HG02938 (cell line): ENCODE measurements around the gene FUT7.
"Not testable (repeated sequence)": the region's sequence is repeated elsewhere in the genome, so short reads cannot be mapped to it uniquely, and the experiment has no call there.

ENCODE experiments used
- ATAC-seq: cut with Tn5 transposase; IDR thresholded peaks from one replicate; pipeline ENCODE4 v1.9.1; 2021; ENCODE audit warnings: mild to moderate bottlenecking, moderate library complexity; ENCODE audit not compliant: unreplicated experiment

FUT7 gene

DNA sequence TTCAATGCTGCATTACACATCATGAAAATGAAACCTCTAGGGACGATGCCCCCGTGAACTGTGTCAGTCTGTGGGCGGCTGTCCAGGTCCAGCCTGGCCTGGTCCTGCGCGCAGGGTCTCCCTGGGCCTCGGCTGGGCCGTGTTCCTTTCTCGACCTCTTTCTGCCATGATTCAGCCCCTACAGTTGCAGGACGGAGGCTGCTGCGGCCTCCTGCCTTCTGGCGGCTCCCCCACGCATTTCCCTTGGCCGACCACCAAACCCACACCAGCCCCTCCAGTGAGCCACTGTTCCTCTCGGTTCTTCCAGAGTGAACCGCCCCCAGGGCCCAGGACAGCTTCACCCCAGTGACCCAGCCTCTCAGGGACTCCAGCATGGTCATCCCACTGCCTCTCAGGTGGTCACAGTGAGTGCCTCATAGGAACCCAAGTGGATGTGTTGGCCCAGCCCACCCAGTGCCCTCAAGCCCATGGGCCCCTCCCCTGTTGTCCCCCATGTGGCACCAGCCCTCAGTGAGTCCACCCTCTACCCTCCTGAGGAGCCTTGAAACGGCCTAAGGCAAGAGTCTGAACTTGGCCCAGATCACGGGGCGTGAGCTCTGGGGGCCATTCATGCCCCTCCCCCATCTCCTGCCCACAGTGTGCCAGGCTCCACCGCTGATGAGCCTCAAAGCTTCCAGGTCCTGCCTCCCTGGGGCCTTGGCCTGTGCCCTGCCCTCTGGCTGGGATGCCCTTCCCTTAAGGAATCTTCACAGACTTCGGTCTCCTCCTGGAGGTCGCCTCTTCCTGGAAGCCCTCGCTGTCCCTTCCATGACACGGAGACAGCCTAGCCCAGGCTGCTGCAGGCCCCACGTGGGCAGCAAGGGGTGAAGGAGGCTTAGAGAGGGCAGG is 25.5 kb downstream of the FUT7 start:
- ATAC-seq: no peak

DNA sequence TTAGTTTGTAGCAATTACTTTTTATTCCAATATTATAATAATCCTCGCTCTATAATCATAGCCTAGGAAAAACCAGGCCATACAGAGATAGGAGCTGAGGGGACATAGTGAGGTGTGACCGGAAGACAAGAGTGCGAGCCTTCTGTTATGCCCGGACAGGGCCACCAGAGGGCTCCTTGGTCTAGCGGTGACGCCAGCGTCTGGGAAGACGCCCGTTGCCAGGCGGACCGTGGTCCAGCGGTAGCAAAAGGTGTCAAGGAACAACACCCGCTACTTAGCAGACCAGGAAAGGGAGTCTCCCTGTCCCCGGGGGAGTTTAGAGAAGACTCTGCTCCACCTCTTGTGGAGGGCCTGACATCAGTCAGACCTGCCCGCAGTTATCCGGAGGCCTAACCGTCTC is 27.6 kb downstream of the FUT7 start:
- ATAC-seq: not testable (repeated sequence)

DNA sequence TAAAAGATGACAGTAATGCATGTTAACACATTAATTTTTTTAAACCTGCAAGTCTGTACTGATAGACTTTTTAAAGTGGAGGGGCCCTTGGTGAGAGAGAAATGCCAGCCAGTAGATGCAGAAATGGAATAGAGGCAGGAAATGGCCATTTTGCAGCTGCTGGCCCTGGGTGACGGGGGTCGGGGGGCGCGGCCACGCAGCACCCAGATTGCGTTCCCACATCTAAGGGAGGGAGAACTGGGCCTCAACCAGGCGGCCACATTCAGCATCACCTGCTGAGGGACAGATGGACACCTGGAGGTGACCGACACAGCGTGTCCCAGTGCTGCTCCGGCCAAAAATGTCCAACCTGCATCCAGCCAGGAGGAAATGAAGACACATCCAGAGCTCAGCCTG is 29.2 kb downstream of the FUT7 start:
- no peak for ATAC-seq

DNA sequence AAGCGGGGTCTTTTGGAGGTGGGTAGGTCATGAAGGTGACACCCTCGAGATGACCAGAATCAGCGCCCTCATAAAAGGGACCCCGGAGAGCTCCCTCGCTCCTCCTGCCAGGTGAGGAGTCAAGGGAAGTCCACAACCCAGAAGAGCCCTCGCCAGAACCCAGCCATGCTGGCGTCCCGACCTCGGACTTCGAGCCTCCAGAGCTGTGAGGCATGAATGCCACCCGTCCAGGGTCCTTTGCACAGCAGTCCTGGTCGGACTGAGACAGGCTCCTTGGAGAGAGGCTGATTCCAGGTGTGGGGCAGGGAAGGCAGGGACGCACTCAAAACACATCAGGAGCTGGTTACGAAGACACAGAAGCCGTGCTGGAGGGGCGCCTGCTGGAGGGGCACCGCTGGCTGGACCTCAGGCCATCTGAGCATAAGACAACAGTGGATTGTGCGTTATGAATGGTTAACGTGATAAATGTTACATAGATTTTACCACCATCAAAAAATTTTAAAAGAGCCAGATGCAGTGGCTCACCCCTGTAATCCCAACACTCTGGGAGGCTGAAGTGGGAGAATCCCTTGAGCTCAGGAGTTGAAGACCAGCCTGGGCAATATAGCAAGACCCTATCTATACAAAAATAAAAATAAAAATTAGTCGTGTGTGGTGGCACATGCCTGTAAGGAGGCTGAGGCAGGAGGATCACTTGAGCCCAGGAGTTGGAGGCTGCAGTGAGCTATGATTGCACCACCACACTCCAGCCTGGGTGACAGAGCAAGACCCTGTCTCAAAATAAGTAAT is 29.8 kb downstream of the FUT7 start:
- ATAC-seq: no peak

DNA sequence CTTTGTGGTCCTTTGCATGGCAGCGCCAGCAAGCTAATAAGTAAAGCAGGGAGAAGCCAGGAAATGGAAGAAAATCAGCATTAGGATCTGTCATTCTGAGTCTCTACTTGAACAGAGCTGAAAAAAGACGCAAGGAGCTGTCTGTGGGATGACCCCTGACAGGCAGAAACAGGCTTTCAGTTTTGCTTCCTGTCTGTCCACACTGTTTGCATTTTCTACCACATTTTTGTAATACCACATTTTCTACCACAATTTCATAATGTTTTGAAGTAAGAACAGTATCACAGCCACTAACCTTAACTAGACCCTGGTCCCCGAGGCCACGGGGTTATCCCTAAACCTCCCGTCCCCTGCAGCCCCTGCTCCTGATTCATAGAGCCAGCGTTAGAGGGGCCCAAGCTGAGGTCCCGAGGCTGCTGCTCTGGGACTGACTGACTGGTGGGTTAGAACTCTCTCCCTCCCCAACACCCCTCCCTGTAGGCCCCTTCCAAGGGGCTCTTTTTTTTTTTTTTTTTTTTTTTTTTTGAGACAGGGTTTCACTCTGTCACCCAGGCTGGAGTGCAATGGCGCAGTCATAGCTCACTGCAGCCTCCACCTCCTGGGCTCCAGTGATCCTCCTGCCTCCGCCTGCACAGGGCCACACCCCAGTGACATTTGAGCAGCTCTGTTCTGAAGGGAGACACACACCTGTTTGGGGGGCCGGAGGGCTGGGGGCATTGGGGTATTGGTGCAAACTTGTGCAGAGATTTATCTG is 31.5 kb downstream of the FUT7 start:
- peak; percentile 83 for ATAC-seq

DNA sequence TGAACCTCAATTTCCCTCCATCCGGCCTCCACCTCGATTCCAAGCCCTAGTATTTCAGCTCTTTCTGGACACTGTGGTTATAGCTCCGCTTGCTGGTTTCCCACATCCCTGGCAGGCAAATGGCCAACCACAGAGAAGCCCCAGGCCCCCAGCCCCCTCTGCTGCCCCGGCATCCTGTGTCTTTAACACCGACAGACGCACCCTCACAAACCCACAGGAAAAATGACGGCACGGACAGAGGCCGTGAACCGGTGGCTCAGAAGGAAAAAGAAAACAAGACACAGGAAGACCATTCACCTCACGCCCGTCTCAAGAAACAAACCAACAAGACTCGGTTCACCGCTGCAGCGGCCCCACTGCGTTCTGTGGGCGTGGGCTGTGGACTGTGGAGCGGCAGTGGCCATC is 34.1 kb downstream of the FUT7 start:
- no peak for ATAC-seq

DNA sequence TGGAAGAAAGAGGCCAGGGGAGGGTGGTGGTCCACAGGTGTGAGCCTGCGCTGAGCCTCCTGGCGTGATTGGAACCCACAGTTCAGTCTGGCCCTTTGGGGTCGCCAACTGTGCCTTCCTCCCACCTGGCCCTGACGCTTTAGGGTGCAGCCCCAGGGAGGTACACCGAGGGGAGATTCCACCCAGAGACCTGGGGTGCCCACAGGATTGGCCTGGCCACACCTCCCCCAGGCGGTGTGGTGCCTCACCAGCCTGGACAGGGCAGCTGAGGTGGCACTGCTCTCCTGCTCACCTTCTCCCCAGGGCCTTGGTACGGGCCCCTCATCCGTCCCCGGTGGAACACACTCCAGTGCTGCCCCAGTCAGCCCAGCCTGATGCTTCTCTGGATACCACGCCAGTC is 34.5 kb downstream of the FUT7 start:
- no peak for ATAC-seq

DNA sequence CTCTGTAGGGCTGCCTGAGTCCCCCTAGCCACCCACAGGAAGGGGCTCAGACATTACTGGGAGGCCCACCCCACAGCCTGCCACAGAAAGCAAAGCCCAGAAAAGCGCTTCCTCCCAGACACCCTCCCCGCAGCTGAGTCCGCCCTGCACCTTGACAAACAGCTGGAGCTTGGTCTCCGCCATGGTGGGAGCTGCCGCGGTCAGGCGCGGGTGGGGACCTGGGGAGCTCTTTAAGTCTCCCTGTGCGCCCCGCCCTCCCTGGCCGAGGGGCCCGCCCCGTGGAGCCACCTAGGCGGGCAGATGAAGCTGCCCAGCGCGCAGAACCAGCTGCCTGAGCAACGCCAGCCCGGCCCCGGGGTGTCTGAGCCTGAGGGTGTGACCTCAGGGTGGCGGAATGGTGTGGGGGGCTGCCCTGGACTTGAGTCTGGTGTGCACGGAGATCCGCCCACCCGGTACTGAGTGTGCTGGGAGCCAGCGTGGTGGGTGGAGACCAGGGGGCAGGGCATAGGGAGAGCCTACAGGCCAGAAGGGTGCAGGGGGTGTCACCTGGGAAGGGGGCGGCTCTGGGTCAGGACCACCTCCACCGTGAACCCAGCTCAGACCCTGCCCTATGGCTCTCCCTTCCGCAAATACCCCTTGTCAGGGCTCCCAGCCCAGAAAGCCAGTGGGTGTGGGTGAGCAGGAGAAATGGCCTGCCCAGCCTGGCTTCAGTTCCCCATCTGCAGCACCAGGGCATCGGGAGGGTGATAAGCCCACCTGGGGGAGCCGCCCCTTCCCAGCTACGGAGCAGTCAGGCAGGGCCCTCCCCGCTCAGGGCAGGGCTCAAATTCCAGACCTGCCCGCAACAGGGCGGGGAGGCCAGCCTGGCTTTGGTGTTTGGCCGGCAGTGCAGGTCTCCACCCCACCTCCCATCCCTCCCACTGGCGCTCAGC is 35.3 kb downstream of the FUT7 start, which contains the start of gene CLIC3:
Gene CLIC3, minus strand, starts transcription at position 208 of the 932 bp plus-strand sequence. Its CDS starts 25 bp downstream, at position 183.
- no peak for ATAC-seq

DNA sequence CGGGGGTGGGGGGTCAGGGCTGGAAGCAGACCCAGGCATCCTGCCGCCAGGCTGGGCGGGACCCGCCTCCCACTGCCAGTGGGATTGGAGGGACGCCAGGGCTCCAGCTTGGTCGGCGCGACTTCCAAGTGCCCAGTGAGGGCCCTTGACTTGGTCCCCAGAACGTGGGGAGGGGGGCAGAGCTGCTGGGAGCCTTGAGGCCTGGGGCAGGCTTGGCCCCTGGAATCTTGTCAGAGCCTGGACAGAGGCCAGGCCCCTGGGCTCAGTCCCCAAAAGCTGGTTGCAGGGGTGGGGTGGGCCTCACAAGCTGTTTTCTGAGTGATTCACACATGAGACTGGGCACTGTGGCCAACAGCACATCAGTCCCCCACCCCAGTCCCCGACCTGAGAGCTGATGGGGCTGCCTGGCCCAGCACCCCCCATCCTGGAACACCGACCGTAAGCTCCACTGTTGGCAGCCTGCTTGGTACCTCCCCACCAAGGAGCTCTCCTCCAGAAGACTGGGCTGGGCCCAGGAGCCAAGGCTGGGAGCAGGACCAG is 36.0 kb downstream of the FUT7 start:
- no peak for ATAC-seq

DNA sequence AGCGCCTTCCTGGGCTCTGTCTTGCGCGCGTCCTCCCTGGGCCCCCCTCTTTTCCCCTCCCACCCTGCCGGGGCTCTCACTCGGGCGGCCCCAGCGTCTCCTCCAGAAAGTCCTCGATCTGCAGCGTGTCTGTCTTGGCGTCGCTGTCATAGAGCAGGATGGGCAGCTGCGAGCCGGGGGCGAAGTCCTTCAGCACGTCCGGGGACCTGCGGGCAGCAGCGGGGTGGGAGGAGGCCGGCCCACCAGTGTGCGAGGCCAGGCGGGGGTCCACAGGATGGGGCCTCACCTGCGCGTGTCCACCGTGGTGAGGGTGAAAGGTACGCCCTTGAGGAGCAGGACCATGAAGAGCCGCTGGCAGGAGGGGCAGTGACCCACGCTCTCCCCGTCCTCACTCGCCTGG is 36.5 kb downstream of the FUT7 start:
- ATAC-seq: no peak

DNA sequence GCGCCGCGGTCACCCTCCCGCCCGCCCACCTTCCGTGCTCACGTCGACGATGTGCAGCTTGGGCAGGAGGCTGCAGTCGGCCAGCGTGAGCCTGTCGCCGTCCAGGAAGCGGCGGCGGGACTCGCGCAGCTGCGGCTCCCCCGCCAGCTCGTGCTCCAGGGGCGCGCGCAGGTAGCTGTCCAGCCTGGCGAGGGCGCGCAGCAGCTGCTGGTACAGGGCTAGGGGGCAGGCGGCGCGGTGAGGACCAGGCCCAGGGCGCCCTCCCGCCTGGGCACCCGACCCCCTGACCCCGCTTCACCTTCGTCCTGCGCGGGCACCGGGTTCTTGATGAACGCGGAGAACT is 37.0 kb downstream of the FUT7 start:
- ATAC-seq: no peak

DNA sequence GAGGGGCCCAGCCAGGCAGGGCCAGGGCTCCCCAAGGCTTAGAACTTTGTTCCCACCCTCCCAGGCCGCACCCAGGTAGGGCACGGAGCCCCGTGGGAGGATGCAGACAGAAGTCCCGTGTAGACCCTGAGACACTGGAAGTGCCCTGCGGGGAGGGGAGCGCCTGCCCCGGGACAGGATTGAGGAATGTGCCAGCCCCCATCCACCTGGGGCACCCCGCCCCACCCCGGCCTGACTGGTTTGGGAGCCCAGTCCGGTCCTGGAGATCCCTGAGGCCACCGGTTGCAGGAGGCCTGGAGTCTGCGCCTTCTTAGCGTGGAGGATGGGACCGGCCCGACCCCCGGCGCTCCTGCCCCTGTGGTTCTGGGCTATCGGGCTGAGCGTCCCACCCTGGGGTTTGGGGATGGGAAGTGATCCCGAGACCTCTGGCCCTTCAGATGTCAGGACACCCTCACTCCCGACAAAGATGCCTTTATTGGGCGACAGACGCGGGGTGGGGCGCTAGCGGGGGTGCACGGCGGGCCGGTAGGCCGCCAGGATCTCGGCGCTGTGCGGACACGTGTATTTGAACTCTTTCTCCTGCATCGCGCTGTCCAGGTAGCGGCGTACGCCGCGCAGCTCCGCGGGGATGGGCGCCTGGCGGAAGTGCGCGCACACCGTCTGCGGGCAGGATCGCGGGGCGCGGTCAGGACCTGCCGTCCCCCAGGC is 37.6 kb downstream of the FUT7 start:
- ATAC-seq: no peak

DNA sequence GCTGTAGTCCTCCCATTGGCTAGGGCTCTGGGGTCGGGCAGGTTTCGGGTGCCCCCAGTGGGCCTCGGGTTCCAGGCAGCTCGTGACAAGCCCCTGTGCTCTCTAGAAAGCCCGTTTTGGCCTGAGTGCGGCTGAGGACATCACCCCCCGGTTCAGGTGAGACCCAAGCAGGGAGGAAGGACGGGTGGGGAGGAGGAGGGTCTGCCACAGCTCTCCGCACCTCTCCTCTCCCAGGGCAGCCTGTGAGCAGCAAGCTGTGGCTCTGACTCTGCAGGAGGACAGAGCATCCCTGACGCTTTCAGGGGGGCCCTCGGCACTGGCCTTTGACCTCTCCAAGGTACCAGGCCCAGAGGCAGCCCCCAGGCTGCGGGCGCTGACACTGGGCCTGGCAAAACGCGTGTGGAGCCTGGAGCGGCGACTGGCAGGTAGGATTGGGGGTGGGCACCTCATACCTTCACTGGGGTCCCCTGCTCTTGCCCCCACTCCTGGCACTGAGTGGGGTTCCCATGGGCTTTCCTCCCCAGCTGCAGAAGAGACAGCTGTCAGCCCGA is 39.0 kb downstream of the FUT7 start:
- ATAC-seq: no peak

DNA sequence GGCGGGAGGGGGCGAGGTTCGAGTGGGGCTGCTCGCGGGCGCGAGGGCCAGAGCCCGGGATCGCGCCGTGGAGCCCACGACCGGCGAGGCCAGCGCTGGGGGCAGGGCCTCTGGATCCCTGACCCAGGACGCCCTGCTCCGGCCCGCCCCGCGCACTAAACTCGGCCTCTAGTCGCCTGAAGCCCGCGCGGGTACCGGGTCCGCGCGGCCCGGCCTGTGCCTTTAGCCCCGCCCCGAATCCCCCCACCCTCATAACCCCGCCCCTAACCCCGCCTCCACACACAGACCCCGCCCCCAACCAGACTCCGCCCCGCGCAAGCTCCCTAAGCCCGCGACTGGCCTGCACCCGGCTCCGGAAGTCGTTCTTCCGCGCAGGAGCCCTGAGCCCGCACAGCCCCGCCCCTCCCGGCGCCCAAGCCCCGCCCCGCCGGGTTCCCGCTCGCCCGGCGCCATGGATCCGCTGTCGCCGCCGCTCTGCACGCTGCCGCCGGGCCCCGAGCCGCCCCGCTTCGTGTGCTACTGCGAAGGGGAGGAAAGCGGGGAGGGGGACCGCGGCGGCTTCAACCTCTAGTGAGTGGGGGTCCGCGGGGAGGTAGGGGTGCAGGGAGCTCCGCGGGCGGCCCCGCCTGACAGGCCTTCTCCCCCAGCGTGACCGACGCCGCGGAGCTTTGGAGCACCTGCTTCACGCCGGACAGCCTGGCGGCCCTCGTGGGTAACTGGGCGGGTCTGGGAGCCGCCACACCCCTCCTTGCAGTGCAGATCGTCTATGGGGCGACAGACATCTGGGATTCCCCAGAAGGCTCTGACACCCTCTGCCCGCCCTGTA is 39.7 kb downstream of the FUT7 start, which contains the start of gene PAXX:
Gene PAXX, plus strand, starts transcription at position 430 of the 826 bp plus-strand sequence. Its CDS starts 22 bp downstream, at position 452.
- ATAC-seq: peak; percentile 70

DNA sequence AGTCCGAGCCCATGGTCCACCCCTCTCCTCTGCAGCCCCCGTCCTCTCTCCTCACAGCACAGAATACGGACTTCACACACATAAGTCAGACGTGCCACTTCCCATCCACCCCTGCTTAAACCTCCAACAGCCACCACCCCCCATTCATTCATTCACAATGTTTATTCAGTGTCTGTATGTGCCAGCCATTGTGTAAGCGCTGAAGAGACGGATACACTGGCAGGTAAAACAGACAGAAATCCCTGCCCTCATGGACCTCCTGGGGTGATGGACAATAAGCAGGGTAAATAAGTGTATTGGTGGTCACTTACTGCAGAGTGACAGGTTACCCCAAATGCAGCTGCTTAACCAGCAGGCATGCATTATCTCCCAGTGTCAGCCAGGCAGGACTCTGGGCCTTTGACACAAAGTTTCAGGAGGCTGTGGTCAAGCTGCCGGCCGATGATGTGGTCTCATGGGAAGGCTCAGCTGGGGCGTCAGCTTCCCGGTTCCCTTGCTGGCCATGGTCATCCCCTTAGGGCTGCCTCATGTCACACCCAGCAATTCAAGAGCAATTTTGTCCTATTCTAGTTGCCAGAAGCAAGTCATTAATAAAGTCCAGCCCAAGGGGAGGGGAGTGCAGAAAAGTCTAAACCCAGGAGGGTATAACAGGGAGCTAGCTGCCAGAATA is 41.5 kb downstream of the FUT7 start:
- ATAC-seq: no peak

DNA sequence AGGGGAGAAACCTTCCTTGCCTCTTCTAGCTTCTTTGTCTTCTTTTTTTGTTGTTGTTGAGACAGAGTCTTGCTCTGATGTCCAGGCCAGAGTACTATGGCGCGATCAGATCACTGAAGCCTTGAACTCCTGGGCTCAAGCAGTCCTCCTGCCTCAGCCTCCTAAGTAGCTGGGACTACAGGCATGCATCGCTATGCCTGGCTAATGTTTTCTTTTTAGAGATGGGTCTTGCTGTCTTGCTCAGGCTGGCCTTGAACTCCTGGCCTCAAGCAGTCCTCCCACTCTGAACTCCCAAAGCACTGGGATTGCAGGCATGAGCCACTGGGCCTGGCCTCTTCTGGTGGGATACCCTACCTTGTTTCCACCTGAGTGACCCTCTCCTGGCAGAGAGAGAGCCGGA is 43.0 kb downstream of the FUT7 start:
- ATAC-seq: no peak

DNA sequence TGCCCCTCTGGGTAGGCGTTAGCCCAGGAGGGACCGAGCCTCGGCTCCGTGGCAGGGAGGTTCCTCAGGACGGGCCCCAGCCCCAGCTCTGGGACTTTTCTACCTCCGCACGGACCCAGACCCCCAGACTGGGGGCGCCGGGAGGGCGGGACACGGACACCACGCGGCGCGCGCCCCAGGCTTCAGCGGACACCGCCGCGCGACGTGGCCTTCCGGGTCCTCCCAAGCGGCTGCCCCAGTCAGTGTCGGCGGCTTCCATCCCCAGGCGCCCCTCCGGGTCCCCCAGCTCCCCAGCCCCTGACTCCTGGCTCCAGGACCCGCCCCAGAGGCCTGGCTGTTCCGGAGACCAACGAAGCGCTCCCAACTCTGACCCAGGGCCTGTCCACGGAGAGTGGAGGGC is 46.0 kb downstream of the FUT7 start:
- ATAC-seq: no peak
